Measurements from ENCODE around the gene FYN. TPM values are rescaled to one million over a fixed set of nuclear protein-coding genes. Genes with fewer than 3 reads are reported as not detected.

The FYN gene
- total and polyA plus RNA-seq, 2 donors from 2014 or later: 34.5 to 52.4 TPM

- H3K27ac ChIP-seq (ENCODE audit: low read depth in 2 of 2, low read length in 2 of 2): no peak overlapping the region
- no peak overlapping the region for H3K9ac ChIP-seq (ENCODE audit: low read length in 3 of 3)
- no peak overlapping the region for H3K4me3 ChIP-seq (ENCODE audit: low read length in 3 of 3)
- FAIRE-seq: no peak
- no peaks in the 10 kb centered on the region for H3K36me3 ChIP-seq (ENCODE audit: control insufficient read depth in 2 of 3, insufficient read depth in 3 of 3, low read length in 3 of 3)
- intact Hi-C loops (cut with DNase I): no loop called here
- H3K4me1 ChIP-seq (ENCODE audit: control insufficient read depth in 2 of 3, insufficient read depth in 2 of 3, low read depth in 1 of 3, low read length in 3 of 3): peaks cover 0 to 17% (median 5%) of the 10 kb centered on the region in 3 donors
- no peak for TF ChIP-seq CTCF (IDR thresholded peaks at IDR 0.05; ENCODE audit: borderline replicate concordance, extremely low read depth, insufficient read depth)
- no peaks in the 10 kb centered on the region for H3K27me3 ChIP-seq (ENCODE audit: control insufficient read depth, insufficient read depth, low read length)
- no peaks in the 10 kb centered on the region for H3K9me3 ChIP-seq (ENCODE audit: control insufficient read depth in 2 of 3, insufficient read depth in 1 of 3, low read length in 3 of 3)
- DNase-seq: peak in 3 of 5 donors; percentile 30 to 62 (median 51)
Observed at GRCh38 chr6:111842891-111843290, 30.4 kb downstream of the FYN start.

GRCh38 chr6:111842271-111842822 lies 30.9 kb downstream of the FYN start:
- intact Hi-C loops (cut with DNase I): no loop called here
- H3K27me3 ChIP-seq (ENCODE audit: control insufficient read depth, insufficient read depth, low read length): no peaks in the 10 kb centered on the region
- no peak overlapping the region for H3K9ac ChIP-seq (ENCODE audit: low read length in 3 of 3)
- H3K36me3 ChIP-seq (ENCODE audit: control insufficient read depth in 2 of 3, insufficient read depth in 3 of 3, low read length in 3 of 3): no peaks in the 10 kb centered on the region
- no peak overlapping the region for H3K27ac ChIP-seq (ENCODE audit: low read depth in 2 of 2, low read length in 2 of 2)
- peaks cover 0 to 17% (median 5%) of the 10 kb centered on the region in 3 donors for H3K4me1 ChIP-seq (ENCODE audit: control insufficient read depth in 2 of 3, insufficient read depth in 2 of 3, low read depth in 1 of 3, low read length in 3 of 3)
- H3K9me3 ChIP-seq (ENCODE audit: control insufficient read depth in 2 of 3, insufficient read depth in 1 of 3, low read length in 3 of 3): no peaks in the 10 kb centered on the region
- no peak for FAIRE-seq
- no peak for DNase-seq
- H3K4me3 ChIP-seq (ENCODE audit: low read length in 3 of 3): no peak overlapping the region
- no peak for TF ChIP-seq CTCF (IDR thresholded peaks at IDR 0.05; ENCODE audit: borderline replicate concordance, extremely low read depth, insufficient read depth)

DNA sequence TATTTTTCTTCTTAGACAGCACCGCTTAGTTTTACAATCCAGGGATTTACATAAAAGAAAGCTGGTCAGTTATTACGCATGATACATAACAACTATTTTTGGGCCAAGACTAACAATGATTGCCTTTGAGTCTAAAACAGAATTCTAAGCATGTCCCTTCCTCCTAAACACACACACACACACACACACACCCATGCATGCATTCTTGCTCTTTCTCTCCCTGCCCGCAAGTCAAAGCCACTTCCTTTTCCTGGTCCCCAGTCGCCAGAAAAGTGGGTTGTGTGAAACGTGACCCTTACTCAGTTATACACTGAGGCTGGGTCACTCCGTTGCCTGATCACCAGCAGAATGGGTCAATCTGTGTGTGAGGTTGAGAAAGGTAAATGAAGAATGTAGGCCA lies 31.4 kb downstream of the FYN start:
- FAIRE-seq: no peak
- TF ChIP-seq CTCF (IDR thresholded peaks at IDR 0.05; ENCODE audit: borderline replicate concordance, extremely low read depth, insufficient read depth): no peak
- Histone ChIP-seq H3K9me3 (ENCODE audit: control insufficient read depth in 2 of 3, insufficient read depth in 1 of 3, low read length in 3 of 3) (no peaks in the 10 kb centered on the region), H3K27me3 (ENCODE audit: control insufficient read depth, insufficient read depth, low read length) (no peaks in the 10 kb centered on the region), H3K27ac (ENCODE audit: low read depth in 2 of 2, low read length in 2 of 2) (no peak overlapping the region), H3K4me1 (ENCODE audit: control insufficient read depth in 2 of 3, insufficient read depth in 2 of 3, low read depth in 1 of 3, low read length in 3 of 3) (peaks cover 0 to 17% (median 5%) of the 10 kb centered on the region in 3 donors), H3K4me3 (ENCODE audit: low read length in 3 of 3) (no peak overlapping the region), H3K36me3 (ENCODE audit: control insufficient read depth in 2 of 3, insufficient read depth in 3 of 3, low read length in 3 of 3) (no peaks in the 10 kb centered on the region), H3K9ac (ENCODE audit: low read length in 3 of 3) (no peak overlapping the region)
- intact Hi-C loops (cut with DNase I): no loop called here
- DNase-seq: peak in 1 of 5 donors; percentile 63

GRCh38 chr6:111840803-111841202 lies 32.4 kb downstream of the FYN start:
- Histone ChIP-seq H3K9me3 (ENCODE audit: control insufficient read depth in 2 of 3, insufficient read depth in 1 of 3, low read length in 3 of 3) (no peaks in the 10 kb centered on the region), H3K4me1 (ENCODE audit: control insufficient read depth in 2 of 3, insufficient read depth in 2 of 3, low read depth in 1 of 3, low read length in 3 of 3) (peaks cover 0 to 17% (median 4%) of the 10 kb centered on the region in 3 donors), H3K27ac (ENCODE audit: low read depth in 2 of 2, low read length in 2 of 2) (no peak overlapping the region), H3K36me3 (ENCODE audit: control insufficient read depth in 2 of 3, insufficient read depth in 3 of 3, low read length in 3 of 3) (no peaks in the 10 kb centered on the region), H3K27me3 (ENCODE audit: control insufficient read depth, insufficient read depth, low read length) (no peaks in the 10 kb centered on the region), H3K9ac (ENCODE audit: low read length in 3 of 3) (no peak overlapping the region), H3K4me3 (ENCODE audit: low read length in 3 of 3) (no peak overlapping the region)
- FAIRE-seq: no peak
- DNase-seq: no peak
- TF ChIP-seq CTCF (IDR thresholded peaks at IDR 0.05; ENCODE audit: borderline replicate concordance, extremely low read depth, insufficient read depth): no peak
- intact Hi-C loops (cut with DNase I): no loop called here
